Kidney epithelial cell (primary cell): ENCODE results near the gene NINL. TPM values are rescaled to one million over a fixed set of nuclear protein-coding genes. Genes with fewer than 3 reads are reported as not detected.

Experiments used
- DNase-seq: peaks from one replicate; pipeline ENCODE4 v3.0.0-alpha.2; 2010; ENCODE audit warnings: low read depth
- H3K27me3 ChIP-seq: 2 replicates; pipeline ENCODE4 v1.6.0; 2011; ENCODE audit warnings: low read length; ENCODE audit not compliant: control insufficient read depth, insufficient read depth
- H3K36me3 ChIP-seq: 2 replicates; pipeline ENCODE4 v1.5.1; 2011; ENCODE audit warnings: low read length; ENCODE audit not compliant: control insufficient read depth, insufficient read depth
- H3K4me3 ChIP-seq: 2 replicates; pipeline ENCODE4 v1.5.1; 2011; ENCODE audit warnings: low read depth, mild to moderate bottlenecking, control low read depth, low read length
- CTCF ChIP-seq: IDR thresholded peaks from 2 replicates; pipeline ENCODE4 v1.5.1; 2011; ENCODE audit warnings: mild to moderate bottlenecking, moderate library complexity, low read length, control low read depth, inconsistent platforms; ENCODE audit not compliant: insufficient read depth, poor library complexity, severe bottlenecking
- total RNA-seq: library from RNA; depleted of rRNA; stranded (reverse); fragments of >200 nt; gene quantifications from 2 replicates; pipeline ENCODE4 v1.2.3, GENCODE V29; 2015

NINL gene
- total RNA-seq, 1 donor from 2014 or later, result 19.6 TPM

- Histone ChIP-seq H3K4me3 (no peak overlapping the region), H3K36me3 (no peaks in the 10 kb centered on the region), H3K27me3 (no peaks in the 10 kb centered on the region)
- DNase-seq, result no peak
- no peak for TF ChIP-seq CTCF
Observed at GRCh38 chr20:25526446-25526845, 58.9 kb downstream of the NINL start.

GRCh38 chr20:25525867-25526266 lies 59.5 kb downstream of the NINL start:
- Histone ChIP-seq H3K4me3 (no peak overlapping the region), H3K36me3 (no peaks in the 10 kb centered on the region), H3K27me3 (no peaks in the 10 kb centered on the region)
- DNase-seq, result peak; percentile 95
- no peak for TF ChIP-seq CTCF

- Histone ChIP-seq H3K4me3 (no peak overlapping the region), H3K27me3 (no peaks in the 10 kb centered on the region)
- no peak for TF ChIP-seq CTCF
Observed at GRCh38 chr20:25525295-25525694, 60.0 kb downstream of the NINL start.

GRCh38 chr20:25521382-25521781 lies 63.9 kb downstream of the NINL start:
- Histone ChIP-seq H3K27me3 (no peaks in the 10 kb centered on the region), H3K36me3 (no peaks in the 10 kb centered on the region), H3K4me3 (no peak overlapping the region)
- DNase-seq, result no peak
- no peak for TF ChIP-seq CTCF

More at GRCh38 chr20:25525295-25525694, 60.0 kb downstream of the NINL start:
- no peaks in the 10 kb centered on the region for H3K36me3 ChIP-seq
- DNase-seq, result no peak

- no peak for TF ChIP-seq CTCF
- Histone ChIP-seq H3K36me3 (no peaks in the 10 kb centered on the region), H3K4me3 (no peak overlapping the region), H3K27me3 (no peaks in the 10 kb centered on the region)
- DNase-seq, result no peak
Observed at GRCh38 chr20:25517124-25517523, 68.2 kb downstream of the NINL start.

- Histone ChIP-seq H3K27me3 (no peaks in the 10 kb centered on the region), H3K4me3 (no peak overlapping the region), H3K36me3 (no peaks in the 10 kb centered on the region)
- no peak for TF ChIP-seq CTCF
- DNase-seq, result no peak
Observed at GRCh38 chr20:25514747-25515340, 70.5 kb downstream of the NINL start.
